Liver (tissue), 9 donors: ENCODE results near the gene RNF217. TPM values are rescaled to one million over a fixed set of nuclear protein-coding genes. Genes with fewer than 3 reads are reported as not detected.

Experiments
- DNase-seq: peaks from one replicate; pipeline ENCODE4 v3.0.0-alpha.2; 2017; ENCODE audit warnings: low spot score
- H3K27ac ChIP-seq, 2 donors: one replicate each; pipeline ENCODE4 v1.7.0; 2013; ENCODE audit warnings: inconsistent platforms in 2 of 2, low read length in 2 of 2, control low read depth in 1 of 2, low read depth in 1 of 2, mild to moderate bottlenecking in 1 of 2
- H3K27me3 ChIP-seq, 4 donors: one replicate each; pipeline versions ENCODE4 v1.6.1 to v1.7.0; 2013; ENCODE audit warnings: low read length in 3 of 4, inconsistent platforms in 1 of 4, mild to moderate bottlenecking in 1 of 4, moderate library complexity in 1 of 4; ENCODE audit not compliant: control insufficient read depth in 4 of 4, insufficient read depth in 4 of 4
- H3K36me3 ChIP-seq, 4 donors: one replicate each; pipeline versions ENCODE4 v1.6.1 to v1.7.0; 2013; ENCODE audit warnings: low read length in 3 of 4, mild to moderate bottlenecking in 3 of 4, low read depth in 1 of 4, moderate library complexity in 1 of 4; ENCODE audit not compliant: control insufficient read depth in 4 of 4, insufficient read depth in 3 of 4
- H3K4me1 ChIP-seq, 4 donors: one replicate each; pipeline versions ENCODE4 v1.6.1 to v1.7.0; 2013; ENCODE audit warnings: low read length in 3 of 4, mild to moderate bottlenecking in 3 of 4, moderate library complexity in 1 of 4; ENCODE audit not compliant: control insufficient read depth in 4 of 4, insufficient read depth in 4 of 4
- H3K4me3 ChIP-seq, 3 donors: one replicate each; pipeline versions ENCODE4 v1.6.1 to v1.7.0; 2013; ENCODE audit warnings: low read length in 3 of 3, control low read depth in 1 of 3, low read depth in 1 of 3, mild to moderate bottlenecking in 1 of 3
- H3K9ac ChIP-seq, 2 donors: one replicate each; pipeline ENCODE4 v1.7.0; 2013; ENCODE audit warnings: low read length in 2 of 2, mild to moderate bottlenecking in 2 of 2, moderate library complexity in 2 of 2, control low read depth in 1 of 2, low read depth in 1 of 2
- H3K9me3 ChIP-seq, 4 donors: one replicate each; pipeline versions ENCODE4 v1.6.1 to v1.7.0; 2013; ENCODE audit warnings: low read length in 3 of 4; ENCODE audit not compliant: control insufficient read depth in 4 of 4
- EGR1 ChIP-seq, 2 donors: IDR thresholded peaks; 2 replicates each; pipeline ENCODE4 v1.6.1; 2016 to 2018; ENCODE audit warnings: antibody characterized with exemption in 2 of 2, low read depth in 2 of 2
- FOXA1 ChIP-seq: IDR thresholded peaks from 2 replicates; pipeline ENCODE4 v1.6.1; 2016; ENCODE audit warnings: antibody characterized with exemption
- FOXA2 ChIP-seq: IDR thresholded peaks from 2 replicates; pipeline ENCODE4 v1.6.1; 2016; ENCODE audit warnings: antibody characterized with exemption
- GABPA ChIP-seq, 2 donors: IDR thresholded peaks in 1 of 2; conservative IDR thresholded peaks in 1 of 2; 2 replicates each; pipeline ENCODE4 v1.6.1; 2016; ENCODE audit warnings: antibody characterized with exemption in 2 of 2, mild to moderate bottlenecking in 1 of 2, moderate library complexity in 1 of 2
- HNF4A ChIP-seq, 2 donors: conservative IDR thresholded peaks; 2 replicates each; pipeline ENCODE4 v1.6.1; 2016; ENCODE audit warnings: antibody characterized with exemption in 2 of 2, mild to moderate bottlenecking in 2 of 2
- HNF4G ChIP-seq: IDR thresholded peaks from 2 replicates; pipeline ENCODE4 v1.6.1; 2016; ENCODE audit warnings: antibody characterized with exemption
- JUND ChIP-seq, 2 donors: IDR thresholded peaks; 2 replicates each; pipeline ENCODE4 v1.6.1; 2016; ENCODE audit warnings: antibody characterized with exemption in 2 of 2
- NR2F2 ChIP-seq: IDR thresholded peaks from 2 replicates; pipeline ENCODE4 v1.6.1; 2016; ENCODE audit warnings: antibody characterized with exemption
- RAD21 ChIP-seq, 2 donors: IDR thresholded peaks; 2 replicates each; pipeline ENCODE4 v1.6.1; 2016; ENCODE audit warnings: antibody characterized with exemption in 2 of 2, mild to moderate bottlenecking in 2 of 2
- SP1 ChIP-seq: IDR thresholded peaks from 2 replicates; pipeline ENCODE4 v1.6.1; 2018; ENCODE audit warnings: antibody characterized with exemption, mild to moderate bottlenecking
- TAF1 ChIP-seq: conservative IDR thresholded peaks from 2 replicates; pipeline ENCODE4 v1.6.1; 2016; ENCODE audit warnings: antibody characterized with exemption, mild to moderate bottlenecking
- WGBS: extraction: QIAGEN DNeasy Blood & Tissue Kit; methylation state at CpG from one replicate; pipeline ENCODE4 v1.1.7; 2013; 5-methylcytosine and 5-hydroxymethylcytosine counted together
- polyA plus RNA-seq, 2 donors: library from polyadenylated mRNA; stranded (reverse) in 1 of 2; unstranded in 1 of 2; fragments of 200-250 nt in 1 of 2; fragments of >200 nt in 1 of 2; fragmentation: Nextera tagmentation in 1 of 2; extraction: Ambion mirVana in 1 of 2; gene quantifications; one replicate each; pipeline versions ENCODE4 v1.2.1 to v1.2.3, GENCODE V29; 2013 to 2015
- total RNA-seq, 2 donors: library from RNA; depleted of rRNA; stranded (reverse); fragments of >200 nt; gene quantifications; one replicate each; pipeline ENCODE4 v1.2.3, GENCODE V29; 2014
- TF ChIP-seq, protein P1 (sequence below): IDR thresholded peaks from 2 replicates; pipeline ENCODE4 v1.6.1; 2016; ENCODE audit warnings: antibody characterized with exemption
- TF ChIP-seq, protein P2 (sequence below): IDR thresholded peaks from 2 replicates; pipeline ENCODE4 v1.6.1; 2016; ENCODE audit warnings: antibody characterized with exemption, mild to moderate bottlenecking
- donor health status: healthy.
- donor health status: healthy.
- donor health status: healthy.
- donor health status: healthy.
- donor health status: healthy.

The RNF217 gene
- total and polyA plus RNA-seq, 4 donors = 2.3 to 18.3 (median 4.1) TPM

DNA sequence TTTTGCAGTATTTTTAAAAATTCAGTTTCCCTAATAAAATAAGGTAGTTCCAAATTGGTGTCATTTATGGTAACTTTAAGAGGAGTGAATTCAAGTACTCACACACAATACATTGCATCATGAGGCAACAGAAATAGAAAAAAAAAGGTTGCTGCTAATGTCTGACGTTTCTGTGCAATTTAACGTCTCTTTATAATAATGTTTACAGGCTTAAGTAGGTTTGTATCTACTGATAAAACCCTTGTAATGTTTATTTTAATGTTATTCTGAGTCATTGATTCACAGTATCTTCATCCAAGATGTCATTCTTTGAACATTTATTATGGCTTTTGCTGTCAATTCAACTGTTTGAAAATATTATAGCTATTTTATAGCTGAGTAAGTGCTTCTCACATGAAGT, 86.0 kb downstream of the RNF217 start:
- 88% methylated on average over 2 of the region's 2 CpGs for whole genome bisulfite sequencing
- Histone ChIP-seq H3K9me3 (no peaks in the 10 kb centered on the region), H3K4me1 (peaks cover 0 to 3% (median 1%) of the 10 kb centered on the region in 4 donors), H3K4me3 (no peak overlapping the region), H3K36me3 (peaks cover 0 to 14% (median 7%) of the 10 kb centered on the region in 4 donors), H3K27ac (no peak overlapping the region), H3K27me3 (no peaks in the 10 kb centered on the region), H3K9ac (no peak overlapping the region)
- TF ChIP-seq TAF1 (no peak), HNF4A (conservative IDR thresholded peaks at IDR 0.05) (no peak), GABPA (IDR thresholded peaks at IDR 0.05 in 1 of 2, conservative IDR thresholded peaks at IDR 0.05 in 1 of 2) (no peak), FOXA2 (no peak), JUND (IDR thresholded peaks at IDR 0.05) (no peak), NR2F2 (no peak), HNF4G (no peak)
- TF ChIP-seq, protein P1, sequence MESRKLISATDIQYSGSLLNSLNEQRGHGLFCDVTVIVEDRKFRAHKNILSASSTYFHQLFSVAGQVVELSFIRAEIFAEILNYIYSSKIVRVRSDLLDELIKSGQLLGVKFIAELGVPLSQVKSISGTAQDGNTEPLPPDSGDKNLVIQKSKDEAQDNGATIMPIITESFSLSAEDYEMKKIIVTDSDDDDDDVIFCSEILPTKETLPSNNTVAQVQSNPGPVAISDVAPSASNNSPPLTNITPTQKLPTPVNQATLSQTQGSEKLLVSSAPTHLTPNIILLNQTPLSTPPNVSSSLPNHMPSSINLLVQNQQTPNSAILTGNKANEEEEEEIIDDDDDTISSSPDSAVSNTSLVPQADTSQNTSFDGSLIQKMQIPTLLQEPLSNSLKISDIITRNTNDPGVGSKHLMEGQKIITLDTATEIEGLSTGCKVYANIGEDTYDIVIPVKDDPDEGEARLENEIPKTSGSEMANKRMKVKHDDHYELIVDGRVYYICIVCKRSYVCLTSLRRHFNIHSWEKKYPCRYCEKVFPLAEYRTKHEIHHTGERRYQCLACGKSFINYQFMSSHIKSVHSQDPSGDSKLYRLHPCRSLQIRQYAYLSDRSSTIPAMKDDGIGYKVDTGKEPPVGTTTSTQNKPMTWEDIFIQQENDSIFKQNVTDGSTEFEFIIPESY = no peak
- DNase-seq = no peak

- no peak for DNase-seq
- Histone ChIP-seq H3K9me3 (no peaks in the 10 kb centered on the region), H3K36me3 (peaks cover 0 to 9% (median 5%) of the 10 kb centered on the region in 4 donors), H3K27me3 (no peaks in the 10 kb centered on the region), H3K4me1 (peaks cover 0 to 12% (median 4%) of the 10 kb centered on the region in 4 donors), H3K9ac (no peak overlapping the region), H3K27ac (no peak overlapping the region), H3K4me3 (no peak overlapping the region)
- no peak for TF ChIP-seq TAF1
- TF ChIP-seq, protein P1 = no peak
- no peak for TF ChIP-seq FOXA1
- TF ChIP-seq, protein P2, sequence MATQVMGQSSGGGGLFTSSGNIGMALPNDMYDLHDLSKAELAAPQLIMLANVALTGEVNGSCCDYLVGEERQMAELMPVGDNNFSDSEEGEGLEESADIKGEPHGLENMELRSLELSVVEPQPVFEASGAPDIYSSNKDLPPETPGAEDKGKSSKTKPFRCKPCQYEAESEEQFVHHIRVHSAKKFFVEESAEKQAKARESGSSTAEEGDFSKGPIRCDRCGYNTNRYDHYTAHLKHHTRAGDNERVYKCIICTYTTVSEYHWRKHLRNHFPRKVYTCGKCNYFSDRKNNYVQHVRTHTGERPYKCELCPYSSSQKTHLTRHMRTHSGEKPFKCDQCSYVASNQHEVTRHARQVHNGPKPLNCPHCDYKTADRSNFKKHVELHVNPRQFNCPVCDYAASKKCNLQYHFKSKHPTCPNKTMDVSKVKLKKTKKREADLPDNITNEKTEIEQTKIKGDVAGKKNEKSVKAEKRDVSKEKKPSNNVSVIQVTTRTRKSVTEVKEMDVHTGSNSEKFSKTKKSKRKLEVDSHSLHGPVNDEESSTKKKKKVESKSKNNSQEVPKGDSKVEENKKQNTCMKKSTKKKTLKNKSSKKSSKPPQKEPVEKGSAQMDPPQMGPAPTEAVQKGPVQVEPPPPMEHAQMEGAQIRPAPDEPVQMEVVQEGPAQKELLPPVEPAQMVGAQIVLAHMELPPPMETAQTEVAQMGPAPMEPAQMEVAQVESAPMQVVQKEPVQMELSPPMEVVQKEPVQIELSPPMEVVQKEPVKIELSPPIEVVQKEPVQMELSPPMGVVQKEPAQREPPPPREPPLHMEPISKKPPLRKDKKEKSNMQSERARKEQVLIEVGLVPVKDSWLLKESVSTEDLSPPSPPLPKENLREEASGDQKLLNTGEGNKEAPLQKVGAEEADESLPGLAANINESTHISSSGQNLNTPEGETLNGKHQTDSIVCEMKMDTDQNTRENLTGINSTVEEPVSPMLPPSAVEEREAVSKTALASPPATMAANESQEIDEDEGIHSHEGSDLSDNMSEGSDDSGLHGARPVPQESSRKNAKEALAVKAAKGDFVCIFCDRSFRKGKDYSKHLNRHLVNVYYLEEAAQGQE = no peak
- TF ChIP-seq RAD21 (IDR thresholded peaks at IDR 0.05) = no peak
- TF ChIP-seq EGR1 (IDR thresholded peaks at IDR 0.05; ENCODE audit: low read depth in 2 of 2) = no peak
- no peak for TF ChIP-seq GABPA (IDR thresholded peaks at IDR 0.05 in 1 of 2, conservative IDR thresholded peaks at IDR 0.05 in 1 of 2)
- TF ChIP-seq SP1 = no peak
- TF ChIP-seq HNF4G = no peak
- 68% methylated on average over 4 of the region's 4 CpGs for WGBS
Measured at GRCh38 chr6:125050663-125051318, 88.6 kb downstream of the RNF217 start.
